Vagina (tissue), 2 donors: ENCODE measurements around the gene ADRM1. TPM values are rescaled to one million over a fixed set of nuclear protein-coding genes. Genes with fewer than 3 reads are reported as not detected.

ENCODE experiments used
- DNase-seq, 2 donors: peaks; one replicate each; pipeline ENCODE4 v3.0.0-alpha.2; 2017; ENCODE audit errors: extremely low spot score in 2 of 2
- H3K27ac ChIP-seq: fragments of 200-600 bp; sonication (generic); one replicate; pipeline ENCODE4 v1.5.1; 2019
- H3K27me3 ChIP-seq: fragments of 200-600 bp; sonication (generic); one replicate; pipeline ENCODE4 v1.5.1; 2019
- H3K36me3 ChIP-seq, 2 donors: fragments of 200-600 bp; sonication (generic); one replicate each; pipeline ENCODE4 v1.5.1; 2017 to 2019
- H3K4me1 ChIP-seq: fragments of 200-600 bp; sonication (generic); one replicate; pipeline ENCODE4 v1.5.1; 2019
- H3K4me3 ChIP-seq, 2 donors: fragments of 200-600 bp; sonication (generic); 1 replicate in 1 of 2; 2 replicates in 1 of 2; pipeline ENCODE4 v1.5.1; 2016 to 2019
- H3K9me3 ChIP-seq: fragments of 200-600 bp; sonication (generic); one replicate; pipeline ENCODE4 v1.5.1; 2019
- POLR2A ChIP-seq, 2 donors: fragments of 450-650 bp; IDR thresholded peaks; one replicate each; pipeline ENCODE4 v1.6.1; 2017; ENCODE audit warnings: antibody characterized with exemption in 2 of 2, mild to moderate bottlenecking in 2 of 2, moderate library complexity in 2 of 2
- POLR2AphosphoS5 ChIP-seq, 2 donors: sonication (generic); formaldehyde crosslinking; IDR thresholded peaks; one replicate each; pipeline ENCODE4 v1.9.0; 2017; ENCODE audit warnings: antibody characterized with exemption in 2 of 2, mild to moderate bottlenecking in 2 of 2, low read depth in 1 of 2; ENCODE audit not compliant: insufficient read depth in 1 of 2
- intact Hi-C: fragments of 100-400 bp; cut with DNase I; formaldehyde crosslinking; loops from one replicate; pipeline ENCODE4 v1.15.1; 2023
- total RNA-seq: library from RNA; depleted of rRNA; stranded (reverse); fragments of >200 nt; gene quantifications from one replicate; pipeline ENCODE4 v1.2.3, GENCODE V29; 2016
- TF ChIP-seq, protein P1 (sequence below), 3 experiments: fragments of 450-650 bp in 2 of 3; fragments of 200-600 bp in 1 of 3; sonication (generic) in 1 of 3; IDR thresholded peaks; one replicate each; pipeline ENCODE4 v1.5.1; 2017 to 2019; ENCODE audit warnings: antibody characterized with exemption in 3 of 3, mild to moderate bottlenecking in 2 of 3, moderate library complexity in 2 of 3

Gene ADRM1
- total RNA-seq, 1 donor from 2014 or later = 110 TPM

DNA sequence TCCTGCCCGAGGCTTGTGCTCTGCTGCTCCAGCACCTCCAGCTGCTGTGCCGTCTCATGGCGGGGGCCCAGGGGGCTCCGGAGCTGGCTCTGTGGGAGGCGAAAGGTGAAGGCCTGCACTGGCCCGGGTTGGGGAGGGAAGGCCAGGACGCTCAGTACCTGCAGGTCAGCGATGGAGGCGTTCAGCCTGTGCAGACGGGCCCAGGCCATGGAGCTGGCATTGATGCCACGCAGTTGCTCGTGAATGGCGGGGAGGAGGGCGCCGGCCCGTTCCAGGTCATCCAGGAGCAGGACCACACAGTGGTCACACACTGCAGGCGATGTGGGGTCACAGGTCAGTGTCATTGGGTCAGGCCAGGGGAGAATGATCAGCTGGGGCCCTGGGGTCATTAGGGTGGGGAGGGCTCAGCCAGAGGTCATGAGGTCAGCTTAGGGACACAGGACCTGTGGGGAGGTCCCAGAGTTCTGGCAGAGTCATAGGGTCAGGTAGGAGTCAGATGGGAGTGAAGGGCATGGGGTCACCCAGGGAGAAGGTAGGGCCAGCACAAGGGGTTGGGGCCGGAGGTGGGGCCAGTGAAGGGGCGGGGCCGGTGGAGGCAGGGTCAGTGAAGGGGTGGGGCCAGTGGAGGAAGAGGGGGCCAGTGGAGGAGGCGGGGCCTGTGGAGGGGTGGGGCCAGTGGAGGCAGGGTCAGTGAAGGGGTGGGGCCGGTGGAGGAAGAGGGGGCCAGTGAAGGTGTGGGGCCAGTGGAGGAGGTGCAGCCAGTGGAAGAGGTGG is 18.0 kb downstream of the ADRM1 start:
- TF ChIP-seq, protein P1, sequence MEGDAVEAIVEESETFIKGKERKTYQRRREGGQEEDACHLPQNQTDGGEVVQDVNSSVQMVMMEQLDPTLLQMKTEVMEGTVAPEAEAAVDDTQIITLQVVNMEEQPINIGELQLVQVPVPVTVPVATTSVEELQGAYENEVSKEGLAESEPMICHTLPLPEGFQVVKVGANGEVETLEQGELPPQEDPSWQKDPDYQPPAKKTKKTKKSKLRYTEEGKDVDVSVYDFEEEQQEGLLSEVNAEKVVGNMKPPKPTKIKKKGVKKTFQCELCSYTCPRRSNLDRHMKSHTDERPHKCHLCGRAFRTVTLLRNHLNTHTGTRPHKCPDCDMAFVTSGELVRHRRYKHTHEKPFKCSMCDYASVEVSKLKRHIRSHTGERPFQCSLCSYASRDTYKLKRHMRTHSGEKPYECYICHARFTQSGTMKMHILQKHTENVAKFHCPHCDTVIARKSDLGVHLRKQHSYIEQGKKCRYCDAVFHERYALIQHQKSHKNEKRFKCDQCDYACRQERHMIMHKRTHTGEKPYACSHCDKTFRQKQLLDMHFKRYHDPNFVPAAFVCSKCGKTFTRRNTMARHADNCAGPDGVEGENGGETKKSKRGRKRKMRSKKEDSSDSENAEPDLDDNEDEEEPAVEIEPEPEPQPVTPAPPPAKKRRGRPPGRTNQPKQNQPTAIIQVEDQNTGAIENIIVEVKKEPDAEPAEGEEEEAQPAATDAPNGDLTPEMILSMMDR (IDR thresholded peaks at IDR 0.05) = no peak
- no peak for TF ChIP-seq POLR2A (IDR thresholded peaks at IDR 0.05)
- no peak for TF ChIP-seq POLR2AphosphoS5 (IDR thresholded peaks at IDR 0.05; ENCODE audit: insufficient read depth in 1 of 2, low read depth in 1 of 2)
- intact Hi-C loops = no loop called here
- Histone ChIP-seq H3K27me3 (no peaks in the 10 kb centered on the region), H3K4me3 (no peak overlapping the region), H3K36me3 (peaks cover 0 to 22% of the 10 kb centered on the region in 2 donors), H3K4me1 (peaks cover 13% of the 10 kb centered on the region), H3K27ac (no peak overlapping the region), H3K9me3 (no peaks in the 10 kb centered on the region)
- DNase-seq = no peak

DNA sequence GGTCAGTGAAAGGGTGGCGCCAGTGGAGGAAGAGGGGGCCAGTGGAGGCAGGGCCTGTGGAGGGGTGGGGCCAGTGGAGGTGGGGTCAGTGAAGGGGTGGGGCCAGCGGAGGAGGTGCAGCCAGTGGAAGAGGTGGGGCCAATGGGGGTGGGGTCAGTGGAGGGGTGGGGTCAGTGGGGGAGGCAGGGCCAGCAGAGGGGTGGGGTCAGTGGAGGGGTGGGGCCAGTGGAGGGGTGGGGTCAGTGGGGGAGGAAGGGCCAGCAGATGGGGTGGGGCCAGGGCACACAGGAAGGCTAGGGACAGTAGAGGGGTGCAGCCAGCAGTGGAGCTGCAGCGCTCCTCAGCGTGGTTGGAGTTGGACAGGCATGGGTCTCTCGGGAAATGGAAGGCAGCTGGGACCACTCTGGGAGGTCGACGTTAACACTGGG is 18.7 kb downstream of the ADRM1 start:
- TF ChIP-seq POLR2AphosphoS5 (IDR thresholded peaks at IDR 0.05; ENCODE audit: insufficient read depth in 1 of 2, low read depth in 1 of 2) = no peak
- TF ChIP-seq, protein P1 (IDR thresholded peaks at IDR 0.05) = no peak
- no peak for TF ChIP-seq POLR2A (IDR thresholded peaks at IDR 0.05)
- no peak overlapping the region for H3K4me3 ChIP-seq
- DNase-seq = no peak
- intact Hi-C loops = no loop called here
- H3K9me3 ChIP-seq = no peaks in the 10 kb centered on the region
- peaks cover 0 to 18% of the 10 kb centered on the region in 2 donors for H3K36me3 ChIP-seq
- no peak overlapping the region for H3K27ac ChIP-seq
- peaks cover 11% of the 10 kb centered on the region for H3K4me1 ChIP-seq
- H3K27me3 ChIP-seq = no peaks in the 10 kb centered on the region

DNA sequence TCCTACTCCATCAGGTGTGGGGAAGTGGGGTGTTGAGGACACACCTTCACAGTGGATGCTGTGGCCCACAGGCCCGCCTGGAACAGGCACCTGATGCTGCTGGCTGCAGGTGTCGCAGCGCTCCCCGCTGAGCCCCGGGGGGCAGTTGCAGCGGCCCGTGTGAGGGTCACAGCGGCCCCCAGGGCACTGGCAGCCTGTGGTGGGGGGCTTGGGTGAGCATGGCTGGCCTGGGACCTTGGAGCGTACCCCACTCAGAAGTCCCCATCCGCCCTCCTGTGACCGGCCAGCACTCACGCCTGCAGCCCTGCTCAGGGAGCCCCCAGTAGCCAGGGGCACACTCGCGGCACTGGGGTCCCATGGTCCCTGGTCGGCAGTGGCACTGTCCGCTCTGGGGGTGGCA is 19.2 kb downstream of the ADRM1 start:
- intact Hi-C loops = no loop called here
- Histone ChIP-seq H3K9me3 (no peaks in the 10 kb centered on the region), H3K4me3 (no peak overlapping the region), H3K36me3 (peaks cover 0 to 18% of the 10 kb centered on the region in 2 donors), H3K27ac (no peak overlapping the region), H3K27me3 (no peaks in the 10 kb centered on the region), H3K4me1 (peaks cover 7% of the 10 kb centered on the region)
- DNase-seq = no peak
- no peak for TF ChIP-seq POLR2A (IDR thresholded peaks at IDR 0.05)
- TF ChIP-seq, protein P1 (IDR thresholded peaks at IDR 0.05) = no peak
- no peak for TF ChIP-seq POLR2AphosphoS5 (IDR thresholded peaks at IDR 0.05; ENCODE audit: insufficient read depth in 1 of 2, low read depth in 1 of 2)

DNA sequence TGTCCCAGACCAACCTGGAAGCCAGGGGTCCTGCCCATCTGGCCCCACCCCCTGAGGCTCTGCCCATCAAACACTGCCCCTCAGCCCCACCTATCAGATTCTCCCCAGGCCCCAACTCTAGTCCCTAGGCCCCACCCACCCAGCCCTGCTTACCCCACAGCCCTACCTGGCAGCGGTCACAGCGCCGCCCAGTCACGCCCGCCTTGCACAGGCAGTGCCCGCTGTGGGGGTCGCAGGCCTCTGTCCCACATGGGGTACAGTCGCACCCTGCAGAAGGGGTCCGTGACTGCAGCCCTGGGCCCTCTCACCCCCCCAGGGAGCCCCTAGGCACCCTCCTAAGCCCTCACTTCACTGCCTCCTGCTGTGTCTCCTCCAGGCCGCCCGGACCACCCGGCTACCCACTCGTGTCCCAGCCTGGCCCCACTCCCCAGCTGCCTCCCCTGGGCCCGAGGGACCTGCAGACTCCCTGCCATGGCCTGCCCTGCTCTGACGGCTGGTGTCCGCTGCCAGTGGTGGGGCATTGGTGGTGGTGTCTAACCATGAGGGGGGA is 19.8 kb downstream of the ADRM1 start:
- intact Hi-C loops = no loop called here
- Histone ChIP-seq H3K27me3 (no peaks in the 10 kb centered on the region), H3K36me3 (peaks cover 0 to 16% of the 10 kb centered on the region in 2 donors), H3K4me3 (no peak overlapping the region), H3K4me1 (peaks cover 1% of the 10 kb centered on the region), H3K27ac (no peak overlapping the region), H3K9me3 (no peaks in the 10 kb centered on the region)
- no peak for DNase-seq
- no peak for TF ChIP-seq POLR2A (IDR thresholded peaks at IDR 0.05)
- TF ChIP-seq, protein P1 (IDR thresholded peaks at IDR 0.05) = no peak
- no peak for TF ChIP-seq POLR2AphosphoS5 (IDR thresholded peaks at IDR 0.05; ENCODE audit: insufficient read depth in 1 of 2, low read depth in 1 of 2)
